Endodermal cell (in vitro differentiated cells): ENCODE data around the gene PRDM16. TPM values are rescaled to one million over a fixed set of nuclear protein-coding genes. Genes with fewer than 3 reads are reported as not detected.

Experiments used
- DNase-seq: peaks from one replicate; pipeline ENCODE4 v3.0.0-alpha.2; 2017
- H3K27ac ChIP-seq: 2 replicates; pipeline ENCODE4 v1.5.1; 2013; ENCODE audit warnings: mild to moderate bottlenecking, low read depth, low read length, moderate library complexity
- H3K27me3 ChIP-seq: 2 replicates; pipeline ENCODE4 v1.6.1; 2013; ENCODE audit warnings: mild to moderate bottlenecking, low read length, moderate library complexity; ENCODE audit not compliant: insufficient read depth, control insufficient read depth, poor library complexity, severe bottlenecking
- H3K36me3 ChIP-seq: 2 replicates; pipeline ENCODE4 v1.7.0; 2013; ENCODE audit warnings: mild to moderate bottlenecking, low read length, moderate library complexity; ENCODE audit not compliant: control insufficient read depth, insufficient read depth
- H3K4me1 ChIP-seq: one replicate; pipeline ENCODE4 v1.7.0; 2013; ENCODE audit warnings: low read length; ENCODE audit not compliant: control insufficient read depth, insufficient read depth
- H3K4me3 ChIP-seq: 2 replicates; pipeline ENCODE4 v1.5.1; 2013; ENCODE audit warnings: mild to moderate bottlenecking, low read length, moderate library complexity
- H3K9ac ChIP-seq: 2 replicates; pipeline ENCODE4 v1.6.1; 2013; ENCODE audit warnings: mild to moderate bottlenecking, low read length, moderate library complexity; ENCODE audit not compliant: poor library complexity, severe bottlenecking; ENCODE audit errors: extremely low read depth
- H3K9me3 ChIP-seq: 2 replicates; pipeline ENCODE4 v1.6.1; 2013; ENCODE audit warnings: mild to moderate bottlenecking, low read length, moderate library complexity; ENCODE audit not compliant: control insufficient read depth
- H3K27ac Mint-ChIP-seq: 2 replicates; pipeline ENCODE4 v1.8.0; 2020; ENCODE audit warnings: mixed read lengths
- H3K27me3 Mint-ChIP-seq: 2 replicates; pipeline ENCODE4 v1.8.0; 2021; ENCODE audit warnings: mild to moderate bottlenecking, mixed read lengths; ENCODE audit not compliant: insufficient read depth
- H3K36me3 Mint-ChIP-seq: 2 replicates; pipeline ENCODE4 v1.8.0; 2020; ENCODE audit warnings: low read depth, mixed read lengths
- H3K4me1 Mint-ChIP-seq: 2 replicates; pipeline ENCODE4 v1.8.0; 2020; ENCODE audit warnings: mixed read lengths
- H3K4me3 Mint-ChIP-seq: 2 replicates; pipeline ENCODE4 v1.8.0; 2020; ENCODE audit warnings: mild to moderate bottlenecking, moderate library complexity, mixed read lengths
- H3K9me3 Mint-ChIP-seq: 2 replicates; pipeline ENCODE4 v1.8.0; 2020; ENCODE audit warnings: mild to moderate bottlenecking, mixed read lengths
- CTCF ChIP-seq: fragments of 200-600 bp; sonication (generic); conservative IDR thresholded peaks from 2 replicates; pipeline ENCODE4 v1.5.0; 2021; ENCODE audit warnings: antibody characterized with exemption, mild to moderate bottlenecking
- WGBS, 2 experiments: methylation state at CpG; one replicate each; pipeline versions ENCODE4 v1.1.5 to v1.1.7; 2013; ENCODE audit warnings: missing lambda C conversion rate in 2 of 2, mixed read lengths in 1 of 2; ENCODE audit not compliant: insufficient coverage in 1 of 2, insufficient read length in 1 of 2; 5-methylcytosine and 5-hydroxymethylcytosine counted together
- total RNA-seq, 2 donors: library from RNA; stranded (reverse); fragmentation: NEBNext Ultra II Directional in 1 of 2; extraction: Animal tissue kit (Norgen Biotek cat#: 25700) in 1 of 2; gene quantifications; 2 replicates in 1 of 2; 3 replicates in 1 of 2; pipeline ENCODE4 v1.2.1, GENCODE V29; 2021

The PRDM16 gene
- total RNA-seq, 2 donors from 2014 or later, result 2.1 to 4.0 TPM

- no peak for TF ChIP-seq CTCF
- Histone ChIP-seq H3K9me3 (no peaks in the 10 kb centered on the region), H3K9ac (no peak overlapping the region), H3K4me3 (no peak overlapping the region), H3K27me3 (peaks cover 19% of the 10 kb centered on the region), H3K27ac (no peak overlapping the region), H3K36me3 (no peaks in the 10 kb centered on the region), H3K4me1 (peaks cover 8% of the 10 kb centered on the region)
- Mint-ChIP-seq H3K27me3 (peaks cover 14% of the 10 kb centered on the region), H3K36me3 (no peaks in the 10 kb centered on the region), H3K27ac (no peak overlapping the region), H3K4me3 (no peak overlapping the region), H3K4me1 (peaks cover 34% of the 10 kb centered on the region), H3K9me3 (no peaks in the 10 kb centered on the region)
- DNase-seq, result no peak
- WGBS, 2 experiments, result 85 to 87% methylated on average over 14 to 17 of the region's 17 CpGs
Observed at GRCh38 chr1:3251807-3252428, 182.9 kb downstream of the PRDM16 start.

GRCh38 chr1:3255680-3256079, 186.7 kb downstream of the PRDM16 start:
- Histone ChIP-seq H3K4me1 (peaks cover 1% of the 10 kb centered on the region), H3K4me3 (no peak overlapping the region), H3K36me3 (no peaks in the 10 kb centered on the region), H3K9ac (no peak overlapping the region), H3K27me3 (no peaks in the 10 kb centered on the region), H3K27ac (no peak overlapping the region), H3K9me3 (no peaks in the 10 kb centered on the region)
- Mint-ChIP-seq H3K27ac (no peak overlapping the region), H3K4me3 (no peak overlapping the region), H3K36me3 (no peaks in the 10 kb centered on the region), H3K4me1 (peaks cover 8% of the 10 kb centered on the region), H3K9me3 (peaks cover 2% of the 10 kb centered on the region), H3K27me3 (no peaks in the 10 kb centered on the region)
- no peak for DNase-seq
- WGBS, 2 experiments, result 91 to 93% methylated on average over 14 to 15 of the region's 15 CpGs
- no peak for TF ChIP-seq CTCF

- Mint-ChIP-seq H3K4me1 (peaks cover 4% of the 10 kb centered on the region), H3K27me3 (no peaks in the 10 kb centered on the region), H3K27ac (no peak overlapping the region), H3K9me3 (peaks cover 2% of the 10 kb centered on the region), H3K4me3 (no peak overlapping the region), H3K36me3 (no peaks in the 10 kb centered on the region)
- 88% methylated on average over 4 of the region's 4 CpGs; no CpG with 5 or more reads in 1 of the 2 experiments for WGBS, 2 experiments
- no peaks in the 10 kb centered on the region for H3K9me3 ChIP-seq
- no peak overlapping the region for H3K9ac ChIP-seq
- H3K4me3 ChIP-seq, result no peak overlapping the region
- DNase-seq, result peak; percentile 76
- no peaks in the 10 kb centered on the region for H3K4me1 ChIP-seq
- no peaks in the 10 kb centered on the region for H3K36me3 ChIP-seq
- no peaks in the 10 kb centered on the region for H3K27me3 ChIP-seq
- H3K27ac ChIP-seq, result no peak overlapping the region
- no peak for TF ChIP-seq CTCF
Observed at GRCh38 chr1:3257788-3258187, 188.8 kb downstream of the PRDM16 start.
